Measurements from ENCODE around the gene SP110. TPM values are rescaled to one million over a fixed set of nuclear protein-coding genes. Genes with fewer than 3 reads are reported as not detected.

SP110 gene
- total and polyA plus RNA-seq, 9 of the 15 experiments (the other 6 are each of a cell fraction or from before 2014, with no cell fraction given) = 3.6 to 11.0 (median 7.1) TPM

GRCh38 chr2:230219419-230220331 lies at the start of gene SP110 (continued):
- peak in 1 of 2 experiments; percentile 62; a peak in 1 of 4 replicates for TF ChIP-seq ZNF318 (IDR thresholded peaks at IDR 0.05; ENCODE audit: borderline replicate concordance in 1 of 2, low read depth in 1 of 2)
- TF ChIP-seq RBFOX2 (IDR thresholded peaks at IDR 0.05; ENCODE audit: low read depth, low read length) = peak; percentile 31; the same call in 1 of the 2 replicates
- TF ChIP-seq HDAC1 (IDR thresholded peaks at IDR 0.05) = peak in 1 of 2 experiments; percentile 26; a peak in 1 of 4 replicates
- 0 out of 2 replicates have a peak, but pooled peaks have one; percentile 23 for TF ChIP-seq ETV5 (CRISPR knock-in tag; IDR thresholded peaks at IDR 0.05; ENCODE audit: low read depth)
- 0 out of 2 replicates have a peak, but pooled peaks have one; percentile 34 for TF ChIP-seq POLR2G (IDR thresholded peaks at IDR 0.05; ENCODE audit: low read depth, low read length)
- no peak for TF ChIP-seq JUND (IDR thresholded peaks at IDR 0.05; ENCODE audit: borderline replicate concordance, low read depth, low read length)
- TF ChIP-seq JUND (tag; IDR thresholded peaks at IDR 0.05; ENCODE audit: borderline replicate concordance, low read depth, low read length) = no peak
- no peak for TF ChIP-seq BRF2 (IDR thresholded peaks at IDR 0.05; ENCODE audit: borderline replicate concordance, insufficient read depth, insufficient read length)
- TF ChIP-seq ZNF584 (CRISPR knock-in tag; IDR thresholded peaks at IDR 0.05; ENCODE audit: low read depth) = no peak
- TF ChIP-seq PHF8 (IDR thresholded peaks at IDR 0.05; ENCODE audit: borderline replicate concordance, low read length) = peak; percentile 46; the same call in 1 of the 2 replicates
- TF ChIP-seq EP400 (IDR thresholded peaks at IDR 0.05) = peak; percentile 23; the same call in 1 of the 2 replicates
- peak; percentile 47 for TF ChIP-seq TAF9B (IDR thresholded peaks at IDR 0.05; ENCODE audit: partially characterized antibody)
- no peak for TF ChIP-seq ZFP91 (CRISPR knock-in tag; IDR thresholded peaks at IDR 0.05)

All from K562 (cell line).